B cell (primary cell): Measurements from ENCODE around the gene DTWD2. TPM values are rescaled to one million over a fixed set of nuclear protein-coding genes. Genes with fewer than 3 reads are reported as not detected.

Experiments used
- ATAC-seq: fragments of 200-7000 bp; cut with Tn5 transposase; one replicate; pipeline ENCODE4 v1.10.0; 2021; ENCODE audit warnings: low read depth, mild to moderate bottlenecking, moderate number of reproducible peaks, moderate library complexity
- CTCF ChIA-PET: fragments of 350-600 bp; sonication (Branson Sonifier 250); formaldehyde crosslinking; loops from one replicate; lab custom pipeline; 2021; ENCODE audit warnings: antibody characterized with exemption, inconsistent platforms; lab: Charles Lee
- POLR2A ChIA-PET: fragments of 350-600 bp; sonication (Branson Sonifier 250); formaldehyde crosslinking; loops from one replicate; lab custom pipeline; 2021; ENCODE audit warnings: antibody characterized with exemption; lab: Charles Lee
- DNase-seq: peaks from one replicate; pipeline ENCODE4 v3.0.0; 2013
- H2AFZ ChIP-seq: 2 replicates; pipeline ENCODE4 v1.6.1; 2012; ENCODE audit warnings: mild to moderate bottlenecking, low read depth, low read length; ENCODE audit not compliant: insufficient read depth, poor library complexity, severe bottlenecking
- H3K27ac ChIP-seq, 2 donors: 1 replicate in 1 of 2; 2 replicates in 1 of 2; pipeline ENCODE4 v1.5.1; 2012 to 2013; ENCODE audit warnings: low read length in 2 of 2, mild to moderate bottlenecking in 2 of 2, moderate library complexity in 1 of 2
- H3K27me3 ChIP-seq, 4 experiments: fragments of 200-600 bp in 1 of 4; sonication (generic) in 1 of 4; replicated peaks in 1 of 4; 1 replicate in 2 of 4; 2 replicates in 2 of 4; pipeline versions ENCODE4 v1.6.1 to v1.7.0; 2013 to 2016; ENCODE audit warnings: low read length in 3 of 4, mild to moderate bottlenecking in 2 of 4, mixed read lengths in 1 of 4, moderate library complexity in 1 of 4; ENCODE audit not compliant: insufficient read depth in 4 of 4, control insufficient read depth in 3 of 4; ENCODE audit errors: control extremely low read depth in 1 of 4
- H3K36me3 ChIP-seq, 2 experiments: replicated peaks in 1 of 2; 1 replicate in 1 of 2; 2 replicates in 1 of 2; pipeline versions ENCODE4 v1.6.1 to v1.7.1; 2013; ENCODE audit warnings: low read length in 1 of 2; ENCODE audit not compliant: insufficient read depth in 2 of 2, control insufficient read depth in 1 of 2; ENCODE audit errors: control extremely low read depth in 1 of 2, extremely low read depth in 1 of 2
- H3K4me1 ChIP-seq, 2 donors: fragments of 200-600 bp in 1 of 2; sonication (generic) in 1 of 2; 1 replicate in 1 of 2; 2 replicates in 1 of 2; pipeline versions ENCODE4 v1.5.1 to v1.6.1; 2013 to 2017; ENCODE audit warnings: low read length in 2 of 2; ENCODE audit not compliant: control insufficient read depth in 2 of 2, insufficient read depth in 2 of 2
- H3K4me2 ChIP-seq: replicated peaks from 2 replicates; pipeline ENCODE3; 2012; ENCODE audit warnings: mild to moderate bottlenecking, low read depth, low read length; ENCODE audit not compliant: poor library complexity, severe bottlenecking
- H3K4me3 ChIP-seq, 5 experiments: fragments of 200-600 bp in 1 of 5; sonication (generic) in 1 of 5; 1 replicate in 3 of 5; 2 replicates in 2 of 5; pipeline versions ENCODE4 v1.5.1 to v1.7.0; 2011 to 2016; ENCODE audit warnings: low read length in 4 of 5, mild to moderate bottlenecking in 4 of 5, low read depth in 2 of 5, control low read depth in 1 of 5, moderate library complexity in 1 of 5; ENCODE audit not compliant: insufficient read depth in 1 of 5; ENCODE audit errors: control extremely low read depth in 1 of 5, extremely low read depth in 1 of 5
- H3K79me2 ChIP-seq: fragments of 200-600 bp; sonication (generic); one replicate; pipeline ENCODE4 v1.6.0; 2016; ENCODE audit warnings: low read length; ENCODE audit not compliant: control insufficient read depth, insufficient read depth
- H3K9ac ChIP-seq: fragments of 200-600 bp; sonication (generic); 2 replicates; pipeline ENCODE4 v1.6.1; 2017; ENCODE audit warnings: mild to moderate bottlenecking, low read length, moderate library complexity
- H3K9me3 ChIP-seq, 3 donors: one replicate each; pipeline versions ENCODE4 v1.6.1 to v1.7.1; 2013; ENCODE audit warnings: low read length in 2 of 3; ENCODE audit not compliant: control insufficient read depth in 2 of 3, insufficient read depth in 1 of 3; ENCODE audit errors: control extremely low read depth in 1 of 3
- H4K20me1 ChIP-seq: 2 replicates; pipeline ENCODE4 v1.6.0; 2012; ENCODE audit warnings: mild to moderate bottlenecking, low read length; ENCODE audit not compliant: insufficient read depth, control insufficient read depth, poor library complexity, severe bottlenecking
- H3K27ac Mint-ChIP-seq: one replicate; pipeline ENCODE4 v1.8.0; 2021; ENCODE audit warnings: mixed read lengths
- H3K27me3 Mint-ChIP-seq: one replicate; pipeline ENCODE4 v1.8.0; 2021; ENCODE audit warnings: mixed read lengths
- H3K4me1 Mint-ChIP-seq: one replicate; pipeline ENCODE4 v1.8.0; 2021; ENCODE audit warnings: mixed read lengths
- H3K4me3 Mint-ChIP-seq: one replicate; pipeline ENCODE4 v1.8.0; 2021; ENCODE audit warnings: mixed read lengths
- H3K9me3 Mint-ChIP-seq: one replicate; pipeline ENCODE4 v1.8.0; 2022; ENCODE audit warnings: mixed read lengths; ENCODE audit not compliant: insufficient read depth
- EZH2 ChIP-seq: IDR thresholded peaks from 2 replicates; pipeline ENCODE4 v1.6.1; 2012; ENCODE audit warnings: borderline replicate concordance, low read depth, mild to moderate bottlenecking, moderate library complexity, low read length; ENCODE audit not compliant: insufficient read depth, poor library complexity, severe bottlenecking
- WGBS: methylation state at CpG from one replicate; pipeline ENCODE4 v1.1.5; 2013; ENCODE audit warnings: missing lambda C conversion rate; ENCODE audit not compliant: insufficient coverage; 5-methylcytosine and 5-hydroxymethylcytosine counted together
- intact Hi-C: fragments of 100-400 bp; cut with micrococcal nuclease; formaldehyde crosslinking; loops from one replicate; pipeline ENCODE4 v1.10.0; 2022
- polyA plus RNA-seq: library from polyadenylated mRNA; depleted of rRNA; stranded (reverse); fragments of >200 nt; gene quantifications from 2 replicates; pipeline ENCODE4 v1.2.3, GENCODE V29; 2012
- total RNA-seq, 2 donors: library from RNA; stranded (reverse); fragments of 120-200 nt in 1 of 2; gene quantifications; 1 replicate in 1 of 2; 2 replicates in 1 of 2; pipeline versions ENCODE4 v1.2.3 to v1.2.4, GENCODE V29; 2013 to 2022
- TF ChIP-seq, protein P1 (sequence below): fragments of 200-600 bp; IDR thresholded peaks from one replicate; pipeline ENCODE4 v1.8.0; 2022; ENCODE audit warnings: antibody characterized with exemption, mild to moderate bottlenecking

The DTWD2 gene
- total and polyA plus RNA-seq, 2 donors (not counting 1 experiment from before 2014, with no cell fraction given): 3.7 to 6.0 TPM

GRCh38 chr5:118968925-118969375, 19.4 kb downstream of the DTWD2 start:
- Mint-ChIP-seq H3K4me1 (no peaks in the 10 kb centered on the region), H3K9me3 (peaks cover 4% of the 10 kb centered on the region), H3K4me3 (no peak overlapping the region), H3K27ac (no peak overlapping the region), H3K27me3 (no peaks in the 10 kb centered on the region)
- Histone ChIP-seq H3K79me2 (no peaks in the 10 kb centered on the region), H3K9ac (no peak overlapping the region), H3K4me2 (no peak overlapping the region), H3K4me3 (no peak overlapping the region), H3K36me3 (no peaks in the 10 kb centered on the region), H3K9me3 (peaks cover 0 to 11% (median 0%) of the 10 kb centered on the region in 3 donors), H3K27me3 (no peaks in the 10 kb centered on the region), H3K27ac (no peak overlapping the region), H2AFZ (no peak overlapping the region), H3K4me1 (peaks cover 0 to 3% of the 10 kb centered on the region in 2 donors), H4K20me1 (no peaks in the 10 kb centered on the region)
- POLR2A ChIA-PET: no interaction called here
- TF ChIP-seq, protein P1, sequence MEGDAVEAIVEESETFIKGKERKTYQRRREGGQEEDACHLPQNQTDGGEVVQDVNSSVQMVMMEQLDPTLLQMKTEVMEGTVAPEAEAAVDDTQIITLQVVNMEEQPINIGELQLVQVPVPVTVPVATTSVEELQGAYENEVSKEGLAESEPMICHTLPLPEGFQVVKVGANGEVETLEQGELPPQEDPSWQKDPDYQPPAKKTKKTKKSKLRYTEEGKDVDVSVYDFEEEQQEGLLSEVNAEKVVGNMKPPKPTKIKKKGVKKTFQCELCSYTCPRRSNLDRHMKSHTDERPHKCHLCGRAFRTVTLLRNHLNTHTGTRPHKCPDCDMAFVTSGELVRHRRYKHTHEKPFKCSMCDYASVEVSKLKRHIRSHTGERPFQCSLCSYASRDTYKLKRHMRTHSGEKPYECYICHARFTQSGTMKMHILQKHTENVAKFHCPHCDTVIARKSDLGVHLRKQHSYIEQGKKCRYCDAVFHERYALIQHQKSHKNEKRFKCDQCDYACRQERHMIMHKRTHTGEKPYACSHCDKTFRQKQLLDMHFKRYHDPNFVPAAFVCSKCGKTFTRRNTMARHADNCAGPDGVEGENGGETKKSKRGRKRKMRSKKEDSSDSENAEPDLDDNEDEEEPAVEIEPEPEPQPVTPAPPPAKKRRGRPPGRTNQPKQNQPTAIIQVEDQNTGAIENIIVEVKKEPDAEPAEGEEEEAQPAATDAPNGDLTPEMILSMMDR: no peak
- no peak for TF ChIP-seq EZH2
- CTCF ChIA-PET: no interaction called here
- whole genome bisulfite sequencing: 100% methylated on average over 2 of the region's 4 CpGs
- intact Hi-C loops: no loop called here
- ATAC-seq (no peak), DNase-seq (no peak)

DNA sequence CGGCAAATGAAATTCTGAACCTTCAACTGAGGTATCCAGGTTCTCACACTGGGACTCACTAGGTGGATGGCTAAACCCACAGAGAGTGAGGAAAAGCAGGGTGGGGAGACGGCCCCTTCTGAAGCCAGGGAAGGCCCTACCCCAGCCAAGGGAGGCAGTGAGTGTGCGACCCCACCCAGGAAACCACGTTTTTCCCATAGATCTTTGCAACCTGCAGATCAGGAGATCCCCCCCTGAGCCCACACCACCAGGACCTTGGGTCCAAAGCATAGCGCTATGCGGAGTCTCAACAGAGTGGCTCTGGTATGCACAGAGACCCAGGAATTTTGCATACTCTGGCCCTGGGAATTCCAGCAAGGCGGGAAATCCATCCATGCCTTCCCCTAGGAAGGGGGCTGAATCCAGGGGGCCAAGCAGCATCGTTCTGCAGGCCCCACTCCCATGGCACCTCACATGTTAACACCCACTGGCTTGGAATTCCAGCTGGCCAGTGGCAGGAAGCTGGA, 19.9 kb downstream of the DTWD2 start:
- Mint-ChIP-seq H3K4me3 (no peak overlapping the region), H3K27me3 (no peaks in the 10 kb centered on the region), H3K27ac (no peak overlapping the region), H3K9me3 (peaks cover 2% of the 10 kb centered on the region), H3K4me1 (no peaks in the 10 kb centered on the region)
- Histone ChIP-seq H3K27me3 (no peaks in the 10 kb centered on the region), H4K20me1 (no peaks in the 10 kb centered on the region), H3K79me2 (no peaks in the 10 kb centered on the region), H2AFZ (no peak overlapping the region), H3K4me3 (no peak overlapping the region), H3K4me2 (no peak overlapping the region), H3K27ac (no peak overlapping the region), H3K9me3 (peaks cover 0 to 8% (median 0%) of the 10 kb centered on the region in 3 donors), H3K36me3 (no peaks in the 10 kb centered on the region), H3K4me1 (peaks cover 0 to 3% of the 10 kb centered on the region in 2 donors), H3K9ac (no peak overlapping the region)
- ChIA-PET POLR2A (no interaction called here), CTCF (no interaction called here)
- ATAC-seq (no peak), DNase-seq (no peak)
- no peak for TF ChIP-seq EZH2
- TF ChIP-seq, protein P1: no peak
- intact Hi-C loops: no loop called here
- 87% methylated on average over 7 of the region's 8 CpGs for WGBS
